Activated CD4-positive, alpha-beta T cell treated with anti-CD3 and anti-CD28 coated beads, Interleukin-2, amount 10 ng/mL, durations not matched to agents 7 days and 5 days (primary cell): Measurements from ENCODE around the gene VSTM2B. TPM values are rescaled to one million over a fixed set of nuclear protein-coding genes. Genes with fewer than 3 reads are reported as not detected.
"Not testable (repeated sequence)": the region's sequence is repeated elsewhere in the genome, so short reads cannot be mapped to it uniquely, and the experiment has no call there.

Experiments used
- CTCF ChIA-PET: fragments of 350-600 bp; sonication (Branson Sonifier 250); formaldehyde crosslinking; loops from one replicate; lab custom pipeline; 2021; ENCODE audit warnings: antibody characterized with exemption; lab: Charles Lee
- POLR2A ChIA-PET: fragments of 350-600 bp; sonication (Branson Sonifier 250); formaldehyde crosslinking; loops from one replicate; lab custom pipeline; 2021; ENCODE audit warnings: antibody characterized with exemption; lab: Charles Lee
- DNase-seq: peaks from one replicate; pipeline ENCODE4 v3.0.0-alpha.2; 2020
- H3K27ac Mint-ChIP-seq: one replicate; pipeline ENCODE4 v1.8.0; 2021; ENCODE audit warnings: mild to moderate bottlenecking, moderate library complexity, mixed read lengths
- H3K27me3 Mint-ChIP-seq: one replicate; pipeline ENCODE4 v1.8.0; 2021; ENCODE audit warnings: mixed read lengths
- H3K36me3 Mint-ChIP-seq: one replicate; pipeline ENCODE4 v1.8.0; 2021; ENCODE audit warnings: low read depth, mixed read lengths
- H3K4me1 Mint-ChIP-seq: one replicate; pipeline ENCODE4 v1.8.0; 2021; ENCODE audit warnings: mixed read lengths
- H3K4me3 Mint-ChIP-seq: one replicate; pipeline ENCODE4 v1.8.0; 2021; ENCODE audit warnings: mild to moderate bottlenecking, moderate library complexity, mixed read lengths
- H3K9me3 Mint-ChIP-seq: one replicate; pipeline ENCODE4 v1.8.0; 2021; ENCODE audit warnings: mixed read lengths
- total RNA-seq, 2 experiments: library from RNA; stranded (reverse); gene quantifications; one replicate each; pipeline ENCODE4 v1.2.3, GENCODE V29; 2021

Gene VSTM2B
- total RNA-seq, 2 experiments from 2014 or later, result not detected

DNA sequence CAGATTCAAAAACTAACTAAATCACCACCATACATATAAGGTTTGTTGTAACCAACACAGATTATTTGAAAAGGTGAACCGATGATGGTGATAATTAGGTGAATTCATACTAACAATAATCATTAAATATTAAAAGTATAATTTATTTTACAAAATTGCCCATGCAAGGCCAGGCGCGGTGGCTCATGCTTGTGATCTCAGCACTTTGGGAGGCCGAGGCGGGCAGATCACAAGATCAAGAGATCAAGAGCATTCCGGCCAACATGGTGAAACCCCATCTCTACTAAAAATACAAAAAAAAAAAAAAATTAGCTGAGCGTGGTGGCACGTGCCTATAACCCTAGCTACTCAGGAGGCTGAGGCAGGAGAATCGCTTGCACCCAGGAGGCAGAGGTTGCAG is 38.8 kb upstream of the VSTM2B start:
- H3K27me3 Mint-ChIP-seq, H3K36me3 Mint-ChIP-seq: not testable (repeated sequence)

DNA sequence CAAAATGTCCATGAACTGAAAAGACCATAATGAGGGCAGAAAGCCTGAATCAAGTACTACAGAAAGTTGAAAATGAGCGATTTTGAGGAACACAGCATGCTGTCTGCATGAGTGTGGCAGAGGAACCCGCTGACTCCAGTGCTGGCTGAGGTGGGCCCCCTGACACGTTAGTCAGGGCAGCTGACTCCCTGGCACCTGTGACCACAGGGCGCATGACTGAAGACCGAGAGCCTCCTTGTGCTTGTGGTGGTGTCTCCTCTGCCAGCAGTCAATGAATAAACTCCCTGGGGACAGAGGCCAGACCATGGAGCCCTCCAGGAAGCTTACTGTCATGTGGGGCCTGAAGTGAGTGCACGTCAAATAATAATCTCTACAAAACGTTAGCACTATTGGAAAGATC is 38.4 kb upstream of the VSTM2B start:
- Mint-ChIP-seq H3K4me3 (no peak overlapping the region), H3K27me3 (peaks cover 7% of the 10 kb centered on the region), H3K36me3 (no peaks in the 10 kb centered on the region), H3K4me1 (no peaks in the 10 kb centered on the region), H3K9me3 (no peaks in the 10 kb centered on the region), H3K27ac (no peak overlapping the region)
- CTCF ChIA-PET, result interaction anchor here (0.9 kb wide), 1 partner anchor 272 kb away, joined by 3 read pairs; no protein-coding TSS in a partner anchor
- POLR2A ChIA-PET, result no interaction called here
- no peak for DNase-seq

More for the DNA sequence above, 38.8 kb upstream of the VSTM2B start:
- H3K4me1 Mint-ChIP-seq, H3K27ac Mint-ChIP-seq, H3K4me3 Mint-ChIP-seq, POLR2A ChIA-PET, DNase-seq, H3K9me3 Mint-ChIP-seq: not testable (repeated sequence)
- CTCF ChIA-PET, result interaction anchor here (0.9 kb wide), 1 partner anchor 273 kb away, joined by 3 read pairs; no protein-coding TSS in a partner anchor

GRCh38 chr19:29488316-29488715 is 37.5 kb upstream of the VSTM2B start:
- Mint-ChIP-seq H3K27me3 (peaks cover 14% of the 10 kb centered on the region), H3K9me3 (no peaks in the 10 kb centered on the region), H3K36me3 (no peaks in the 10 kb centered on the region), H3K4me1 (no peaks in the 10 kb centered on the region), H3K4me3 (no peak overlapping the region), H3K27ac (no peak overlapping the region)
- ChIA-PET POLR2A (no interaction called here), CTCF (no interaction called here)
- DNase-seq, result no peak

DNA sequence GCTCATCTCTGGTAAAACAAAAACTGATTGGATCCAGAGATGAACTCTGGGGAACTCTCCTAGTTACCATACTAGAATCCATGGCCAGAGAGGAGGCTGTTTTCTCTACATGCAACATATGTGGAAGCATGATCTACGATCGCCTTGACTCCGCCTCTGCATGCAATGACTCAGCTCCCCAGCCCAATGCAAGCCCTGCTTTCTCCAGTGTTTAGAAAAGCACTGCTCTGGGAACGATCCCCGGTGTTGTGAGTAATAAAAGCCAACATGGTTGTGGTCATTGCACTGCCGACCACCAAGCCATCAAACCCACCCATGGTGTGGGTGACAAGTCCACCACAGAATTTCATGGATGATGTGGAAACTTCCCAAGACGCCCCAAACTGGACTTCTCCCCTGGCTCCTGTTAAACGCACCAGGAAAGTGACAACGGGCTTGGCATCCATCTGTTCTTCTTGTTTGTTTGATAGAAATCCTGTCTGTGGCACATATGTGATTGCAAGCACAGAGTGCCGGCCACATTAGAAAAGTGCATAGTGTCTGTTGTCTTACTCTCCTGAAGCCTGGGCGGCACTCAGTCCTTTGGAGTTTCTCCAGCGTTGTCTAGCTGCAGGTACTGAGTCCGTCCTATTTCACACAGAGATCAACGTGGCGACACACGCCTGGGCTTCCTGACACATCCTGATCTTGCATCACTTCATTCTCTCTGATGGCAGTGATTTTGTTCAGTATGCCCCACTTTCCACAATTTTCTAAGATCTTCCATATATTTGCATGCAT is 36.4 kb upstream of the VSTM2B start:
- no peaks in the 10 kb centered on the region for H3K36me3 Mint-ChIP-seq
- no peaks in the 10 kb centered on the region for H3K9me3 Mint-ChIP-seq
- no peaks in the 10 kb centered on the region for H3K4me1 Mint-ChIP-seq
- peaks cover 14% of the 10 kb centered on the region for H3K27me3 Mint-ChIP-seq
- H3K27ac Mint-ChIP-seq, result no peak overlapping the region
- no peak for DNase-seq
- ChIA-PET CTCF (interaction anchor here (0.7 to 1.4 kb wide), 2 partner anchors 9 to 46 kb away, joined by 3 to 5 read pairs; no protein-coding TSS in a partner anchor), POLR2A (no interaction called here)
- H3K4me3 Mint-ChIP-seq, result no peak overlapping the region

- Mint-ChIP-seq H3K4me1 (no peaks in the 10 kb centered on the region), H3K27me3 (peaks cover 14% of the 10 kb centered on the region)
- CTCF ChIA-PET, result no interaction called here
Observed at GRCh38 chr19:29491491-29491890, 34.3 kb upstream of the VSTM2B start.

DNA sequence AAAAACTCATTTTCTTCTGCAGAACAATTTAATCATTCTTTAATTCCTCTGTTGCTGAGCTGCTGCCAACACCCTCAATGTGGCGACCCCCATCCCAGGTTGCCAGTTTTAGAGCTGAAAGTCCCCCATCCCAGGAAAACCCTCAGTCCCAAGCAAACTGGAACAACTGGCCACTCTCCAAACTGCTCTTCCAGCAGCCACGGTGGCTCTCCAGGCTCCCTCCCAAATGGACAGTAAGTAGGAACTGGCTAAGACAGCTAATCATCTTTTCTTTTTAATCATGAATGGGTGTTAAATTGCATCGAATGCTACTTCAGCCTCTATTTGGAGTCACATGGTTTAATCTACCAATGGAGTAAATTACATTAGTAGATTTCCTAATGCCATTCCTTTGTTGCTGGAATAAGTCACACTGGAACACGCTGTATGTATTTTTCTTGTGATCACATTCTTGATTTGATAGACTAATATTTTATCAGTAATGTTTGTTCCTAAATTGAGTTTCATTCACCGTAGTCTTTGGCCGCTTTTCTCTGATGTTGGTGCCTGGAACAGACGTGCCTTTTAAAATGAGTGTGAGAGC is 33.7 kb upstream of the VSTM2B start:
- DNase-seq, result no peak
- Mint-ChIP-seq H3K27ac (no peak overlapping the region), H3K27me3 (peaks cover 14% of the 10 kb centered on the region), H3K9me3 (no peaks in the 10 kb centered on the region), H3K36me3 (no peaks in the 10 kb centered on the region), H3K4me3 (no peak overlapping the region), H3K4me1 (no peaks in the 10 kb centered on the region)
- ChIA-PET CTCF (no interaction called here), POLR2A (no interaction called here)

More at GRCh38 chr19:29491491-29491890, 34.3 kb upstream of the VSTM2B start:
- H3K27ac Mint-ChIP-seq, result no peak overlapping the region
- H3K4me3 Mint-ChIP-seq, result no peak overlapping the region
- DNase-seq, result no peak
- no peaks in the 10 kb centered on the region for H3K9me3 Mint-ChIP-seq
- POLR2A ChIA-PET, result no interaction called here
- H3K36me3 Mint-ChIP-seq, result no peaks in the 10 kb centered on the region

- H3K27ac Mint-ChIP-seq, result no peak overlapping the region
- ChIA-PET CTCF (no interaction called here), POLR2A (no interaction called here)
- no peaks in the 10 kb centered on the region for H3K4me1 Mint-ChIP-seq
- peaks cover 14% of the 10 kb centered on the region for H3K27me3 Mint-ChIP-seq
- DNase-seq, result no peak
- no peak overlapping the region for H3K4me3 Mint-ChIP-seq
- no peaks in the 10 kb centered on the region for H3K36me3 Mint-ChIP-seq
- H3K9me3 Mint-ChIP-seq, result no peaks in the 10 kb centered on the region
Observed at GRCh38 chr19:29492769-29493168, 33.0 kb upstream of the VSTM2B start.

GRCh38 chr19:29495091-29495490 is 30.7 kb upstream of the VSTM2B start:
- POLR2A ChIA-PET, result no interaction called here
- Mint-ChIP-seq H3K27me3 (peaks cover 14% of the 10 kb centered on the region), H3K9me3 (no peaks in the 10 kb centered on the region), H3K27ac (no peak overlapping the region), H3K4me1 (no peaks in the 10 kb centered on the region), H3K36me3 (no peaks in the 10 kb centered on the region), H3K4me3 (no peak overlapping the region)
- CTCF ChIA-PET, result no interaction called here
- no peak for DNase-seq

GRCh38 chr19:29495901-29496441 is 29.8 kb upstream of the VSTM2B start:
- no peak for DNase-seq
- no peak overlapping the region for H3K4me3 Mint-ChIP-seq
- POLR2A ChIA-PET, result no interaction called here
- no peak overlapping the region for H3K27ac Mint-ChIP-seq
- no peaks in the 10 kb centered on the region for H3K9me3 Mint-ChIP-seq
- H3K4me1 Mint-ChIP-seq, result no peaks in the 10 kb centered on the region
- H3K27me3 Mint-ChIP-seq, result peaks cover 14% of the 10 kb centered on the region
- H3K36me3 Mint-ChIP-seq, result no peaks in the 10 kb centered on the region
- CTCF ChIA-PET, result no interaction called here

DNA sequence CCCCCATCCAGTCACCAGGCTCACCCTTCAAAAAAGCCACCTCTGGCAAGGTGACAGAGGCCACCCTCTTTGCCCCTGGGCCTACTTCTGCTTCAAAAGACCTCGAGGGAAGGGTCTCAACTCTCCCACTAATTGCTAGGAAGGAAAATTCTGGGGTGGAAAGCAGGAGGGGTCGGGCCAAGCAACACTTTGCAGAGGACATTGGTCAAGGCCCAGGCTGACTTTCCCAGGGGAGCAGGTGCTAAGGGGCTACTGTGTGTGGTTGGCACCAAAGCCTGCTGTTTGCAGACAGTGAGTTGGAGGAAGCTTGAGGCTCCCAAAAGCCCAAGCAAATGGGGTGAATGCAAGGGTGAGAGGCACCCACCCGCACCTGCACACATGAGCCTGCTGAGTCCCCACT is 28.6 kb upstream of the VSTM2B start:
- H3K27ac Mint-ChIP-seq, result no peak overlapping the region
- CTCF ChIA-PET, result no interaction called here
- no peaks in the 10 kb centered on the region for H3K36me3 Mint-ChIP-seq
- no peaks in the 10 kb centered on the region for H3K9me3 Mint-ChIP-seq
- H3K4me3 Mint-ChIP-seq, result no peak overlapping the region
- POLR2A ChIA-PET, result no interaction called here
- H3K27me3 Mint-ChIP-seq, result peaks cover 9% of the 10 kb centered on the region
- no peak for DNase-seq
- H3K4me1 Mint-ChIP-seq, result no peaks in the 10 kb centered on the region

GRCh38 chr19:29497686-29498436 is 27.9 kb upstream of the VSTM2B start:
- Mint-ChIP-seq H3K27me3 (peaks cover 3% of the 10 kb centered on the region), H3K4me3 (no peak overlapping the region), H3K4me1 (no peaks in the 10 kb centered on the region), H3K36me3 (no peaks in the 10 kb centered on the region), H3K27ac (no peak overlapping the region), H3K9me3 (no peaks in the 10 kb centered on the region)
- POLR2A ChIA-PET, result no interaction called here
- DNase-seq, result no peak
- CTCF ChIA-PET, result no interaction called here

DNA sequence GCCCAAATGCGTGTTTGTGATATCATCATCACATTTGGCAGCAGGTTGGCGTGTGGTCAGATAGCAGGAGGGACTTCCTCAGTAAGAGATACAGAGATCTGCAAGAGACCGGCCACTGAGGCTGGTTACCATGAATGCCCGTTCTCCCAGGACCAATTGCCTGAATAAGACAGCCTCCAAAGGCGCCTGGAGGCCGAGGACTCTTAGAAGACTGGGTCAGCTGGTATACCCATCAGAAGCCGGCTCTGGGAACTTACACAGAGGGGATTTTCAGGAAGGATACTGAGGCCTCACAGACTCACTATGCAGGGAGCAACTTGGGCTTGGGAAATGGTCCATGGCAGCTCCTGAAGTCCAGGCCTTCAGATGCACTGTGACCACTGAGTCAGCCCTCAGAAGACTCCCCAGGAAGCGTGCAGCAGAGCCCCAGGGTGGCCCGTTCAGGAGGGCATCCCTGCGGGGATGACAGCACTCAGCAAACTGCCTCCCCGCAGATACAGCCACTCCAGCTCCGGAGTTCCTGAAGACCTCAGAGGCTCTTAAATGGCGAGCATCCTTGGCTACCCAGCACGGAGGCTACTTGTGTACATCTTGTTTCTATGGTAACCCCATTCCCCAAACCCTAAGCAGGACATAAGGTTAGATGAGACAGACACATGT is 26.4 kb upstream of the VSTM2B start:
- no peak overlapping the region for H3K27ac Mint-ChIP-seq
- DNase-seq, result no peak
- no peaks in the 10 kb centered on the region for H3K27me3 Mint-ChIP-seq
- no peaks in the 10 kb centered on the region for H3K4me1 Mint-ChIP-seq
- no peaks in the 10 kb centered on the region for H3K36me3 Mint-ChIP-seq
- H3K9me3 Mint-ChIP-seq, result no peaks in the 10 kb centered on the region
- H3K4me3 Mint-ChIP-seq, result no peak overlapping the region
- ChIA-PET POLR2A (no interaction called here), CTCF (no interaction called here)
